Superior temporal gyrus (tissue), 1 donor: ENCODE results near the gene NPB.
A peak's percentile ranks its signal among the peaks of the same experiment; 100 is the strongest.

Experiments
- DNase-seq: peaks from one replicate; pipeline ENCODE4 v3.0.0-alpha.2; 2016; ENCODE audit errors: extremely low spot score

NPB gene

DNA sequence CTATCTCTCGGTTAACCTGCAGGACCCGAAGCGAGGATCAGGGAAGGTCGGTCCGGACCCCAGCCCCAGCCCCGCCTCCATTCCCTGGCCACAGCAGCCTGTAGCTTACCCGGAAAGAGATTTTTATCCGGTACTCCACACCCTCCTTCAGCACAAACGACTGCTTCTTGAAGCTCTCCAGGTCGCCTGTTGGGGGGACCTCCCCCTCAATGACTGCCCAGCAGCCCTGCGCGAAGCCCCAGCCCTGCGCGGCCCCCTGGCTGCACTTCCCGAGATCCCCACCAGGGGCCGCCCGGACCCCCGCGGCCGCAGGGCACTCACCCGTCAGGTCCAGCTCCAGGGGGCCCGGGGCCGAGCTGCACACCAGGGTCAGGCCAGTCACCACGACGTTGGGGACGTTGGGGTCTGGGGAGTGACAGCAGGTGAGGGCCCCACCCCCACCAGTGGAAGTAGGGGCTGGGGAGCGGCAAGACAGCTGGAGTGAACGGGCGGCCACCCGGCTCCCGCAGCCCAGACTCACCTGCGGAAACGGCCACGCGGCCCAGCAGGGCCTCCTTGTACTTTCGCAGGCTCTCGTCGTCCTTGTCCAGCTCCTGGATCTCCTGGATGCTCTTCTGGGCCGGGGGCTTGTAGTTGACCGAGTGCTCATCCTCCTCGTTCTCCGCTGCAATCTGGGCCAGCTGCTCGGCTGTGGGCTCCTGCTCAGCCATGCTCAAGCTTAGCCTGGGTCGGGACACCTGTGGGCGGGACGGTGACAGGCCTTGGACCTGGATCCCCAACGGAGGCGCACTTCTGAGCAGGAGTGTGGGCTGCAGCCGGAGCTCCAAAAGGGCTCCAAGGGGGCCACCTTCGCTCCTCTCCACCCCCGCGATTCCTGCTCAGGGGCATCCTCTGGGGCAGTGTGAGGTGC is 32.6 kb upstream of the NPB start:
- no peak for DNase-seq

DNA sequence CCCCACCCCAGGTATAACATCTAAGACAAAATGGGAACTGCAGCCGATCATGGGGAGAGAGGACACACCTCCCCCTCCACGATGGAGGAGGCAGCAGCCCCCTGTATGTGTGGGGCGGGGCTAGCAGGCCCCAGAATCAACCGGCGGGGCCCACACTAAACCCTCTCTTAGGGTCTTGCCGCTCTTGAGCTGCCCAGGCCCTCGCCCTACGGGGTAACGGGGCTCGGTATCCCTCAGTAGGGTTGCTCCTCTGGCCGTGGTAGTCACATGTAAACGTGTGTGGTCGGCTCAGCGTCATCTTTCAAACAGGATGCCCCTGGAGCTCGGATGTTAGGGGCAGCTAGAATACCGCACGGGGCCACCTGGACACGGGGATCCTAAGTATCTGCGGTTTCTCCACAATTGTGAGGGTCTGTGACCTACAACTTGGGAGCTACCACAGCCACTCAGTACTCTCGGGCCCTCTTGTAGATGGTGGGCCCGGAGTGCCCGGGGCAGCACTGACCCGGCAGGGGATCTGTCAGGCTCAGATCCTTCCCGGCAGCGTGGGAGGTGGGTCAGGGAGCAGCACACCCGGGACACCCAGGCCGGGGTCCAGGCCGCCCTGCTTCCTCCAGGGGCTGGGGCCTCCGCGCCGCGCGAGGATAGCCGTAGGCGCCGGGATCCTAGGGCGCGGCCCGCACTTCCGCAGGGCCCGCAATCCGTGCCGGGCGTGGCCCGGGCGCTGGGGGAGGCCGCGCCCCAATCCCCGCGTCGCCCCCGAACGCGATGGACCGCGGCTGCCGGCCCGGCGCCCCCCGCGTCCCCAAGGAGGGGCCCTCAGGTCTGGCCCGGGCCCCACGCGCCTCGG is 31.7 kb upstream of the NPB start:
- peak; percentile 10 for DNase-seq

DNA sequence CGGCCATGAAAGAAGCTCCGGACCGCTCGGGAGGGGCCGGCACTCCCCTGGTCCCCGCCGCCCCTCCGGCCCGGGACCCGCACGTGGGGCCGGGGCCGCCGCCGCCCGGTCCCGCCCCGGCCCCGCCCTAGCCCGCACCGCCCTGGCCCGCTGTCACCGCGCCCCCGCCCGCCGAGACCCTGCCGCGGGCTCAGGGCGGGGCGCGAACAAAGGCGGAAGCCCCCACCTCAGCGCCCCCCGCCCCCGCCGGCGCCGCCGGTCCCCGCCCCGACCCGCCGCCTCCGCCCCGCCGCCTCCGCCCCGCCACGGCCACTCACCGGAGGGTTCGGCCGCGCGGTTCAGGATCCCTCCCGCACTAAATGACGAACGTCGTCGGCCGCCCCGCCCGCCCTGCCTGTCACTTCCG is 31.1 kb upstream of the NPB start, which contains the start of gene ARHGDIA:
Gene ARHGDIA, minus strand, starts transcription at position 357 of the 406 bp plus-strand sequence. CDS start 1,407 bp downstream, outside the sequence.
- no peak for DNase-seq

DNA sequence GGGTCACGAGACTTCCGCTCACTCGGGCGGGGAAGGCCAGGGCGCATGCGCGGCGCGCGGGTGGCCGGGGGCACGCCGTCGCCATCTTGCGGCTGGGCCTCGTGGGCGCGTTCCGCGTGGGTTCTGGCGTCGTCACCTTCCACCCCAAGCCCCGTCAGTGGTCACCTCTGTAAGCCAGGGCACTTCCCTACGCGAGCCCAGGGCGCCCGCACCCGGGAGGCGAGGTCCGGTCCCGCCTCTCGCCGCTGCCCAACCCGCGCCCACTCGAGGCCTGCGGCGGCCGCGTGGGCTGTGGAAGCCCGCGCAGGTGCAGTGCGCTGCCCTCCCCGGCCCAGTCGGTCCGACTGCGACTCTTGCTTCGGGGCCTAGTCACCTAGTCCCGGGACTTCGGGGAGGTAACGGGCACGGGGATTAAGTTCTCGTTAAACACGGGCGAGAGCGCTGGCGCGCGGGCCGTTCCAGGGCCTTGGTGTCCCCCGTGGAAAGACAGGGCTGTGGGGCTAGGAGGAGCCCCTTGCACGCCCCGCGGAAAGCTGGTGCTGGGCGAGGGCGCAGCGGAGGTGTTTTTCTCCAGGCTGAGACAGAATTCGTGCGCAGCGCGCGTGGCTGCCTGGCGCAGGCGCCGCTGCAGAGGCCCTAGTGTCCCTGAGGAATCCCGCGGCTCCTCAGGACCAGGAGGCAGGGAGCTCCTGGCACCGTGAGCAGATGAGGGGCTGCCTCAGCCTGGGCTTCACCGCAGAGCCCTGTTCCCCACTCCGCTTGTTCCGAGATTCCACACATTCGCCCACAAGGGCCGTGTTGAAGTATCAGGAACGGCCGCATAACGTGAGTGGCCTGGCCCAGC is 30.4 kb upstream of the NPB start:
- peak; percentile 83 for DNase-seq

DNA sequence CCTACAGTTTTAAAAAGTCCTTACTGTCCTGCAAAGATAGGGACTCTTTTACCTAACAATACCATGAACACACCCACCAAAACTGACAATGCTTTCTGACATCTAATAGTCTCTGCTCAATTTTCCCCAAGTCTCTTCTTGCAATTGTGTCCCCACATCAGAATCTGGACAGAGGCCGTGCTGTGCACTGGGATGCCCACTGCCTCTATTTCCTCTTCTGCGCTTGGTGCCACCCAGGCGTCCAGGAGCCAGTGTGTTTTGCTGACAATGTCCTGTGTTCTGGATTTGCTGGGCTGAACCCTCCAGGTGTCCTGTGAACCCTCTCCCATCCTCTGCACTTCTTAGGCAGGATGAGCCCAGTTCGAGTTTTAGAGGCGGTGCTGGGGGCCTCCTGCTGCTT is 24.5 kb upstream of the NPB start:
- no peak for DNase-seq

DNA sequence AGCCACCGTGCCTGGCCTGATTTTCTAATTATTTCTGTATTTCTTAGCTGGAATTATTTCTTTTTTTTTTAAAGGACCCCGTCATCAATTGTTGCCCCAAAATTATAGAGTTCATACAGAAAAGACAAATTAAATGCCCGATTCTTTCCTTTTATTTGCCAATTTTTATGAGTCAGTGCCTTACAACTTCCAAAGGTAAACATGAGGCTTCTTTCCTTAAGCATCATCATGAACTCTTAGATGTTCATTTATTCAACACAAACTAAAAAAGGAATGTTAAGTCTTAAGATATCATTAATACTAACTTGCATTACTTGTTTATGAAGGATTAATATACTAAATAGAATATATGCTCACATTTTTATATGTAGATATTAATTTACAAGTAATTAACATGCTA is 23.7 kb upstream of the NPB start:
- no peak for DNase-seq

DNA sequence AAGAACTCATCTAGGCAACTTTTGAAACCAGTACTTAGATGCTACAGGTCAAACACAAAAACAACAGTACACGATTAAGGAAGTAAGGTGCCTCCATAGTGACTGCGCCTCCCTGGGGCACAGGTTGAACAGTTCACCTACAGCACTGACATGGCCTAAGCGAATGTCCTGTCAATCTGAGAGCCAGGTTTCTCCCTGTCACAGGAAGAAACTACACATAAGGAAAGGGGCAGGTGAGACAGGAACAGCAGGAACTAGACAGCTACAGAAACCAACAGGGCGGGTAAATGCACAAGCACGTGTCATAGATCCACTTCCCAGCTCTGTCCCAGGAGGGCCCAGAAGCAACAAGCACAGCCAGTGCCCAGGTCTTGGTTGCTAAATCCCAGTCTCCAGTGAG is 22.9 kb upstream of the NPB start:
- DNase-seq: no peak

DNA sequence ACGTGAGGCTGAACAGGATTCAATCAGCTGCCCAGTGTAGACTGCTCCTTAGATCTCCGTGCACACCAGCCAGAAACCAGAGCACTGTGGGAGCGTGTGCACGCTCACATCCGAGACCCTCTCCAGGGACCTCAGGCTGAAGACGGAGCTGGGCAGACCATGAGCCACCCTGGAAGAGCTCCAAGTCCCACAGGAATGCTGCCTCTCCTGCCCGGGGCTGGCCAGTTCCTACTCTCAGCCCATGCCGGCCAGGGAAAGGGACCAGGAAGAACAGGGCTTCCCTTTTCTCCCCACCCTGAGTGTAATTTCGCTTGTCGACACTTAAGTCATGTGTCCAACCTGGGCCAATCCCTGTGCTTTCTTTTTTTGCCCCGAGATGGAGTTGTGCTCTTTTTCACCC is 17.5 kb upstream of the NPB start:
- DNase-seq: no peak

DNA sequence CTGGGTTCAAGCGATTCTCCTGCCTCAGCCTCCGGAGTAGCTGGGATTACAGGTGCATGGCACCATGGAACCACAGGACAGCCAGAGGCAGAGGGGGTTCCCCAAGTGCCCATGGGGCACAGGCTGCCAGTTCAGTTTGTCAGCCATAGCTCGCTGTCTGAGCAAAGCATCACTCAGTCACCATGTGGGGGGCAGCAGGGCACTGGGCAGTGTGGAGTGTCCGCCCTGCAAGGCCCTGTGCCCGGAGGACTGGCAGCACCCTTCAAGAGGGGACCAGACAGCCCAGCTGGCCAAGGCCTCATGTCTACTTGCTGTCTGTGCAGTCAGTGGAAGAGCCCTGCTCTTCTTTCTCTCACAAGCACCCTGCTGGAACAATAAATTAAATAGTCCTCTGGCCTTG is 17.1 kb upstream of the NPB start:
- DNase-seq: no peak

DNA sequence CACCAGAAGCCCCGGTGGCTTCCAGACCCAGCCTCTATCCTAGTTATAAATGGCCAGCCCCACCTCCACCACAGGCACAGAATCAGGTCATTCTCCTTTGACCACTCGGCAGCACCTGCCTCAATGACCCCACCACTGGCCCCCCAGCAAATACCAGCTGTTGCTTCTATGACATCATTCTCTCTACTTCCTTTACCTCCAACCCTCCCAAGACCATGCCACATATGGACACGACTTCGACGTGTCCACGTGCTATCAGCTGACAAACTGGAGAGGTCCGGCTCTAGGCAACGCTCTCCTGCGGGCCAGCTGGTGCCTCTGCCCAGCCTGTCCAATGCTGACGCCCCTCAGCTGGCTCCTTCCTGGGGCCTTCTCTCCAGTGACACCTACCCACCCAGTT is 16.6 kb upstream of the NPB start:
- no peak for DNase-seq

DNA sequence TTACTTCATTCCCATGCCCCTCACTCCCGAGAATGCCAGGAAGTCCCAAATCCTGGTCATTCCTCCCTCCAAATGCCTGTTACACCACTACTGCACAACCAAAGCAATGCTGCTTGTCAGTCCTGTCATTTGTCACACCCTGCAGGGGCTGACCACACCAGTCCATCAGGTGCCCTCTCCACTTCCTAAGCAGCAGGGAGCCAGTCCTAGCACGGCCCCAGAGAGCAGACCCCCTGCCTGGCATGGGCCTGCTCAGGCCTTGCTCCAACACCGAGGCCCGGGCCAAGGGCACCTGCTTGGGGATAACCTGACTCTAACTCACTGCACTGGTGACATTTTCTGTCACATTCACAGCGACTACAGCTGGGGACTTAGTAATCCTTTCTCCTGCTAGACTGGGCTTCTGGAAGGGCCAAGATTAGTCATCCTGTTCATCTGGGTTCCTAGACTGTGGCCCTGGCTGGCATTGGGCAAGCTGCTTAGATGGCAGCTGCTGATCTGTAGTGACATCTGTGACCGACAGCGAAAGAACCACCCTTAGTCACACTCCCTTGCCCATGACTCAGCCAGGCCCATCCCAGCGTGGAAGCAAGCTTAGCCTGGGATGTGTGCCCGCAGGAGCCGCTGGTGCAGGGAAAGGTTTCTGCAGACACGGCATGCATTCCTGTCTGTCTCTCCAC is 16.0 kb upstream of the NPB start:
- no peak for DNase-seq

DNA sequence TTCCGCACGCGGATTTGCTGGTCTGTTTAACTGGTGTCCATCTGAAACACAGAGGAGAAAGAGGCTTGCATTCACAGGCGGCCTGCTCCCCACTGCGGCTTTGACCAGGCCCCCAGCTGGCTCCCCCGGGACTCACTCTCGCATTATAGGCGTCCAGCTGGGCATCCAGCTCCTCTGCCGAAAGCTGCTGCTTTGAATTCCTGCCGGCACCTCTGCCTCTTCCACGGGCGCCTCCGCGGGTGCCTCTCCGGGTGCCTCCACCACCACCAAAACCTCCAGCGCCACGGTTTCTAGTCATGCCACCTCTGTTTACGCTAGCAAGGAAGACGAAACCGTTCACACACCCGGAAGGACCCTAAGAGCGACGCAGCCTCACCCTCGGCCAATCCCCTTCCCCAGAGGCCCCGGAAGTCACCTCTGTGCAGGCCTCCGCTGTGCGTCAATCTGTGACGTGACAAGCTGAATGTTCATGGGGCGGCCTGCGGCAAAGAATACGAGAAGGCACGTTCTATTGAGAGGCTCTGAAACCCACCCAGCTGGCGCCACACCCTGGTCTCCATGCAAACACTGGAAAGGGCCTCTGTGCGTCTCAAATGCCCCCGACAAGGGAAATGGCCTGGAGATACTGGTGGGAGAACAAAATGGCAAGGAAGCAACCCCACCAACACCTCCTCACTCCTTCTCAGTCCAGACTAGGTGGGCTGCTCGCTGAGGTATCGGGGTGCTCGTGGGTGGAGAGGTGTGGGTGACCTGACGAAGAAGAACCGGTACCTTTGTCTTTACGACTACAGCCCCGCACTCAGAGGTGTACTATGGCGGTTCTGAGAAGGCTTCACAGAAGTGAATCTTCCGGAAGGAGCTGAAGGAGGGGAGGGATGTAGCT is 13.7 kb upstream of the NPB start:
- no peak for DNase-seq

DNA sequence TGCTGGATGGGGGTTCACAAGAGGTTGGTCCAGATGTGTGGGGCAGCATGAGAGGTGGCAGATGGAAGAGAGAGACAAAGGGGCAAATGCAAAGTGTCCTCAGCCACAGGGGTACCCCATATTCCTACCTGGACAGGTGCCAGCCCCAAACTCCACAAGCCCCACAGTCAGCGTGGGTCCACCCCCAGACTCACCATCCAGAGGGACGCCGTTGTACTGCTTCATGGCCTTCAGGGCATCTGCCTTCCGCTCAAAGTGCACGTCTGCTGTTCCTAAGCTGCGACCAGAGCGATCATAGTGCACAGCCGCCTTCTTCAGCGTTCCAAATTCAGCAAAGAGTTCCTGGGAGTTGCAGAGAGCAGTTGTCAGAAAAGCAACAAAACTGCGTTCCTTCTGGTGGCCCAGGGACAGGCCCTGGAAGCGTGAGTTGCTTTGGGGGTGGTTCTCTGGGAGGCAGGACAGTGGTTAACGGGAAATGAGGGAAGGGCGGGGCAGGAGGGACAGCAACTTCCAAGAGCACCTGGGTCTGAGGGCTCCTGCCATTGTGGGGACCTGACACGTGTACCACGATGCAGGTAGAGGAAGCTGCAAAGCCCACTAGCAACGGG is 12.9 kb upstream of the NPB start:
- DNase-seq: no peak

DNA sequence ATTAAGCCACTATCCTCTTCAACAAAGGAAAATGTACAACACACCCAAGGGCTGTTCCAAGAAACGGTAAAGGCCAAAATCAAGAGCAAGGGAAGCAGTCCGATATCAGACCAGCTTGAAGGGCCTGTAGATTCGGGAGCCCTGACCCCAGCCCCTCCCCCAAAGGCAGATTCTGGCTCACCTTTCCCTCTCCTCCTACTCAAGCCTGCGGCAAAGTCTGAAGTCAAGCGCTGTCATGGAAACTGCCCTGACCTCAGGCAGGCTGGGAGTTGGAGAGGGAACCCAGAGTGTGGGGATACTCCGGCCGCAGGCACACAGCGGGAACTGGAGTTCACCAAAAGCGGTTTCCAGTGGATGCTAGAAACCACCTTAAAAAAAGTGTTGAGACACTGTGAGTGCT is 12.4 kb upstream of the NPB start:
- DNase-seq: no peak

DNA sequence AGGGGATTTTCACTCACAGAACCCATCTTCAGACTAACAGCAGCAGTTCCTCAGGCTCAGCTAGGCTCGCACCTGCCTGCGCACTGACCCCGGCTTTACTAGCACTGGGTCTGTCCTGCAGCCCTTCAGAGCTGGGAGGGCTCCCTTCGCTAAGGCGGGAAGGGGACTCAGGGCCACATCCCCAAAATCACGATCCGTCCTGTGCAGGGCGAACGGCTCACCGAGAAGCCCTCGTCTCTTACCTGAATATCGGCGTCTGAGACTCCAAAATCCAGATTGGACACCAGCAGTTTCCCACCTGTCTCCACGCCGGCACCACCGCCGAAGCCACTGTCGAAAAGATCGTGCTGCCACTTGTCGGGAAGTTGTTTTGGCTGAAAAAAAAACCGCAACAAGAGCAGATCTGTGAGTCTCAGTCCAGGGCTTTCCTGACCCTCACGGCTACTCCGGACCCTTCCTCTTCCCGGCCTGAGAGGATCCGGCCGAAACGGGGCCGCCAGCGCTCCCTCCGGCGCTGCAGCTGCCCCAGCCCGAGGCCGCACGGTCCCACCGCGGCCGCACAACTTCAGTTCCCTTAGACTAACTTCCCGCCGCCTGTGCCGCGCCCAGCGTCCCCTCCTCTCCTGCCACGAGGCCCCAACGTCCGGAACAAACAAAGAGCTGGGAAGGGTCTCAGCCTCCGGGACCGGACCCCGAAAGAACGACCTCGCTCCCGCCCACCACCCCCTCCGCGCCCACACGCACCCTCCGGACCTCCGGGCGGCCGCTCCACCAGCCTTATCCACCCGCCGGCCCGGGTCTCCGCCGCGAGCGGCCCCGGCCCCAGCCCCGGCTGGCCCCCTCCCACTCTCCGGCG is 11.4 kb upstream of the NPB start:
- no peak for DNase-seq

DNA sequence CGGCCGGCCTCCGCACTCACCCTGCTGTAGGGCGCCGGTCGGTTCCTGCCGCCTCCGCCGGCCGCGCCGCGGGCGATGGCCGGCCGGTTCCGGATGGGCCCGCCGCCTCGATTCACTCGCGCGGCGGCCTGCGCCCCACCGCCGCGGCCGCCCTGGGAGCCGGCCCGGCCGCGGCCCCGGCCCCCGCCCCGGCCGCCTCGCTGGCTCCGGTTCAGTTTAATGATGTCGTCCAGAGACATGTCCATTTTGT is 10.8 kb upstream of the NPB start:
- no peak for DNase-seq

DNA sequence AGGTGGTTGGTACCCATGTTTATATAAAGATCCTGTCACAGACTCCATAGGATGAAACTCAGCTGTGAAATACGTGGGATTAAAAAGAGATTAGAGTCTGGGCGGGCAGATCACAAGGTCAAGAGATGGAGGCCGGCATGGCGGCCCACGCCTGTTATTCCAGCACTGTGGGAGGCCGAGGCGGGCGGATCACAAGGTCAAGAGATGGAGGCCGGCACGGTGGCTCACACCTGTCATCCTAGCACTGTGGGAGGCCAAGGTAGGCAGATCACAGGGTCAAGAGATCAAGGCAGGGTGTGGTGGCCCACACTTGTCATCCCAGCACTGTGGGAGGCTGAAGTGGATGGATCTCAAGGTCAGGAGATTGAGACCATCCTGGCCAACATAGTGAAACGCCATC is 6.6 kb upstream of the NPB start:
- no peak for DNase-seq

DNA sequence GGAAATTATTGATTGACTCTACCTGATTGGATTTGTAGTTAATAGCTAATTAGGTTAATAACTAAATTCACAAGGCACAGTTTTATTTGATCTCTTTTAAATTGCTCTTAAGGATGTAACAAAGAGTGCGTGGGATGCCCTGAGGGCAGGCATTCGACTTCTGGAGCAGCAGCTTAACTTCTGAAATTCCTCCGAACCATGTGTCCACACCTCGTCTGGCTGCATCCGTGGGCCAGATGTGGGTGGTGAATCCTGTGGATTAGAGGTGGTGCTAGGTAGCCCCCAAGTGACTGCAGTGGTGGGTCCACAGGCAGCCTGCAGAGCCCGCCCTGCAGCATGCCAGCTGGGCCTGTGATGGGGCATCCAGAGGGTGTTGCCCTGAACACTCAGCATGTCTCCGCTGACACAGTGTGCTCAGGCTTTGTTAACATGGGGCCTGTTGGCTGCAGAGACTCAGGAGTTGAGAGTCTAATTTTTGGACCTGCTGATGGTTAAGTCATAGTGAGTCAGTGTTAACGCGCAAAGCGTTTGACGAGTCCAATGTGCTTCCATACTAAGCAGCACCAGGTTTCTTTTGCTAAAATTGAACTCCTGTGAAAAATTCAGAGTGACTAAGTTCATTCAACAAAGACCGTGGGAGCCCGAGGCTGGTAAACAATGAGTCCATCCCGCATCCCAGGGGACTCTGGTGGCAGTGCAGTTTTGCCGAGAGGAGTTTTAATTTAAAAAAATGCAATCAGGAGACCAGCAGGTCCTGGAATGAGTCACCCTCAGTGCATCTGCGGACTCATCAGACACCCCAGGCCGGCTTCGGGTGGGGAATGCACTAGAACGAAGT is 3.8 kb upstream of the NPB start:
- DNase-seq: peak; percentile 50
